C4-2B (cell line): ENCODE data around the gene GRID1.

Source experiments
- ZFX ChIP-seq: fragments of 450-650 bp; IDR thresholded peaks from 2 replicates; pipeline ENCODE4 v1.6.1; 2017
- TF ChIP-seq, protein P1 (sequence below): fragments of 450-650 bp; conservative IDR thresholded peaks from 2 replicates; pipeline ENCODE4 v1.5.1; 2017; ENCODE audit warnings: mild to moderate bottlenecking

DNA sequence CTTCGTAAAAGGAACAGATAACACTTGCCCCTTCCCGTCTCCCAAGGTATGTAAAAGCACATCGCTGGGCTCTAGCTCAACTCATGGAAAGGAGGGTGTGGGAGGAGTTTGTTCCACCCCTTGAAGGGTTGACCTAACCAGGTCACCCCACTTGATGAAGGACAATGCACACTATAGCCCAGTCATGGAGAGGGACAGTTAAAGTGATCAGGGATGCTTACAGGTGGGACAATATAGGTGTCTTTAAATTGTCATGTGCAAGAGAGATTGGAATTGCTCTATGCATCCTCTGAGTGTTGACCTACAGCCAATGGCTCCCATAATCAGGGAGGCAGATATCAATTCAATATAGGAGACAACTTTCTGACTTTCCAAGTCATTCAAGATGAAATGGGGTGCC, 448.2 kb downstream of the GRID1 start:
- TF ChIP-seq, protein P1, sequence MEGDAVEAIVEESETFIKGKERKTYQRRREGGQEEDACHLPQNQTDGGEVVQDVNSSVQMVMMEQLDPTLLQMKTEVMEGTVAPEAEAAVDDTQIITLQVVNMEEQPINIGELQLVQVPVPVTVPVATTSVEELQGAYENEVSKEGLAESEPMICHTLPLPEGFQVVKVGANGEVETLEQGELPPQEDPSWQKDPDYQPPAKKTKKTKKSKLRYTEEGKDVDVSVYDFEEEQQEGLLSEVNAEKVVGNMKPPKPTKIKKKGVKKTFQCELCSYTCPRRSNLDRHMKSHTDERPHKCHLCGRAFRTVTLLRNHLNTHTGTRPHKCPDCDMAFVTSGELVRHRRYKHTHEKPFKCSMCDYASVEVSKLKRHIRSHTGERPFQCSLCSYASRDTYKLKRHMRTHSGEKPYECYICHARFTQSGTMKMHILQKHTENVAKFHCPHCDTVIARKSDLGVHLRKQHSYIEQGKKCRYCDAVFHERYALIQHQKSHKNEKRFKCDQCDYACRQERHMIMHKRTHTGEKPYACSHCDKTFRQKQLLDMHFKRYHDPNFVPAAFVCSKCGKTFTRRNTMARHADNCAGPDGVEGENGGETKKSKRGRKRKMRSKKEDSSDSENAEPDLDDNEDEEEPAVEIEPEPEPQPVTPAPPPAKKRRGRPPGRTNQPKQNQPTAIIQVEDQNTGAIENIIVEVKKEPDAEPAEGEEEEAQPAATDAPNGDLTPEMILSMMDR = no peak
- no peak for TF ChIP-seq ZFX
